Activated CD4-positive, alpha-beta memory T cell treated with anti-CD3 and anti-CD28 coated beads, Interleukin-2, amount 10 ng/mL, durations not matched to agents 7 days and 5 days (primary cell): ENCODE measurements around the gene TCF7L2. TPM values are rescaled to one million over a fixed set of nuclear protein-coding genes. Genes with fewer than 3 reads are reported as not detected.

Experiments
- CTCF ChIA-PET: fragments of 350-600 bp; sonication (Branson Sonifier 250); formaldehyde crosslinking; loops from one replicate; lab custom pipeline; 2021; ENCODE audit warnings: antibody characterized with exemption, inconsistent platforms; lab: Charles Lee
- POLR2A ChIA-PET: fragments of 350-600 bp; sonication (Branson Sonifier 250); formaldehyde crosslinking; loops from one replicate; lab custom pipeline; 2021; ENCODE audit warnings: antibody characterized with exemption; lab: Charles Lee
- DNase-seq: peaks from one replicate; pipeline ENCODE4 v3.0.0-alpha.2; 2020
- H3K27ac Mint-ChIP-seq: one replicate; pipeline ENCODE4 v1.8.0; 2021; ENCODE audit warnings: mild to moderate bottlenecking, mixed read lengths
- H3K27me3 Mint-ChIP-seq: one replicate; pipeline ENCODE4 v1.8.0; 2021; ENCODE audit warnings: mixed read lengths
- H3K36me3 Mint-ChIP-seq: one replicate; pipeline ENCODE4 v1.8.0; 2021; ENCODE audit warnings: low read depth, mixed read lengths
- H3K4me1 Mint-ChIP-seq: one replicate; pipeline ENCODE4 v1.8.0; 2021; ENCODE audit warnings: mixed read lengths
- H3K4me3 Mint-ChIP-seq: one replicate; pipeline ENCODE4 v1.8.0; 2021; ENCODE audit warnings: mild to moderate bottlenecking, mixed read lengths
- H3K9me3 Mint-ChIP-seq: one replicate; pipeline ENCODE4 v1.8.0; 2021; ENCODE audit warnings: mixed read lengths
- total RNA-seq, 2 experiments: library from RNA; stranded (reverse); gene quantifications; one replicate each; pipeline ENCODE4 v1.2.3, GENCODE V29; 2021

The TCF7L2 gene
- total RNA-seq, 2 experiments from 2014 or later: 0.60 to 0.76 TPM

GRCh38 chr10:113028456-113029440 is 78.7 kb downstream of the TCF7L2 start:
- peaks cover 2% of the 10 kb centered on the region for H3K9me3 Mint-ChIP-seq
- no peaks in the 10 kb centered on the region for H3K4me1 Mint-ChIP-seq
- H3K27ac Mint-ChIP-seq: no peak overlapping the region
- H3K27me3 Mint-ChIP-seq: peaks cover 12% of the 10 kb centered on the region
- DNase-seq: no peak
- ChIA-PET CTCF (no interaction called here), POLR2A (no interaction called here)
- no peaks in the 10 kb centered on the region for H3K36me3 Mint-ChIP-seq
- H3K4me3 Mint-ChIP-seq: no peak overlapping the region

GRCh38 chr10:113030453-113030852 is 80.4 kb downstream of the TCF7L2 start:
- POLR2A ChIA-PET: no interaction called here
- H3K27me3 Mint-ChIP-seq: peaks cover 15% of the 10 kb centered on the region
- H3K4me1 Mint-ChIP-seq: no peaks in the 10 kb centered on the region
- no peaks in the 10 kb centered on the region for H3K36me3 Mint-ChIP-seq
- H3K9me3 Mint-ChIP-seq: peaks cover 2% of the 10 kb centered on the region
- DNase-seq: no peak
- no peak overlapping the region for H3K4me3 Mint-ChIP-seq
- CTCF ChIA-PET: no interaction called here
- H3K27ac Mint-ChIP-seq: no peak overlapping the region

GRCh38 chr10:113031147-113031546 is 81.1 kb downstream of the TCF7L2 start:
- H3K4me1 Mint-ChIP-seq: no peaks in the 10 kb centered on the region
- H3K27me3 Mint-ChIP-seq: peaks cover 15% of the 10 kb centered on the region
- no peak overlapping the region for H3K4me3 Mint-ChIP-seq
- ChIA-PET POLR2A (no interaction called here), CTCF (interaction anchor here (0.7 kb wide), 1 partner anchor 666 kb away, joined by 3 read pairs; no protein-coding TSS in a partner anchor)
- H3K27ac Mint-ChIP-seq: no peak overlapping the region
- peaks cover 2% of the 10 kb centered on the region for H3K9me3 Mint-ChIP-seq
- no peaks in the 10 kb centered on the region for H3K36me3 Mint-ChIP-seq
- DNase-seq: no peak

- no peak for DNase-seq
- Mint-ChIP-seq H3K9me3 (peaks cover 2% of the 10 kb centered on the region), H3K36me3 (no peaks in the 10 kb centered on the region), H3K27ac (no peak overlapping the region), H3K4me3 (no peak overlapping the region), H3K27me3 (peaks cover 11% of the 10 kb centered on the region), H3K4me1 (no peaks in the 10 kb centered on the region)
- POLR2A ChIA-PET: no interaction called here
- CTCF ChIA-PET: no interaction called here
Measured at GRCh38 chr10:113033991-113034390, 83.9 kb downstream of the TCF7L2 start.

- no peak for DNase-seq
- Mint-ChIP-seq H3K4me3 (no peak overlapping the region), H3K36me3 (no peaks in the 10 kb centered on the region), H3K27ac (no peak overlapping the region), H3K9me3 (no peaks in the 10 kb centered on the region), H3K27me3 (peaks cover 10% of the 10 kb centered on the region), H3K4me1 (no peaks in the 10 kb centered on the region)
- ChIA-PET CTCF (no interaction called here), POLR2A (no interaction called here)
Measured at GRCh38 chr10:113035732-113036312, 85.8 kb downstream of the TCF7L2 start.

- H3K4me3 Mint-ChIP-seq: no peak overlapping the region
- no peaks in the 10 kb centered on the region for H3K9me3 Mint-ChIP-seq
- no peaks in the 10 kb centered on the region for H3K4me1 Mint-ChIP-seq
- CTCF ChIA-PET: no interaction called here
- no peak overlapping the region for H3K27ac Mint-ChIP-seq
- POLR2A ChIA-PET: no interaction called here
- DNase-seq: no peak
- H3K27me3 Mint-ChIP-seq: peaks cover 10% of the 10 kb centered on the region
- no peaks in the 10 kb centered on the region for H3K36me3 Mint-ChIP-seq
Measured at GRCh38 chr10:113036619-113037018, 86.6 kb downstream of the TCF7L2 start.

GRCh38 chr10:113037218-113037617 is 87.2 kb downstream of the TCF7L2 start:
- no peak for DNase-seq
- POLR2A ChIA-PET: no interaction called here
- H3K4me1 Mint-ChIP-seq: no peaks in the 10 kb centered on the region
- no peak overlapping the region for H3K27ac Mint-ChIP-seq
- H3K27me3 Mint-ChIP-seq: peaks cover 11% of the 10 kb centered on the region
- CTCF ChIA-PET: no interaction called here
- H3K9me3 Mint-ChIP-seq: no peaks in the 10 kb centered on the region
- no peak overlapping the region for H3K4me3 Mint-ChIP-seq
- no peaks in the 10 kb centered on the region for H3K36me3 Mint-ChIP-seq

GRCh38 chr10:113038183-113038582 is 88.1 kb downstream of the TCF7L2 start:
- peaks cover 14% of the 10 kb centered on the region for H3K27me3 Mint-ChIP-seq
- DNase-seq: no peak
- H3K4me3 Mint-ChIP-seq: no peak overlapping the region
- no peaks in the 10 kb centered on the region for H3K36me3 Mint-ChIP-seq
- ChIA-PET POLR2A (no interaction called here), CTCF (no interaction called here)
- H3K27ac Mint-ChIP-seq: no peak overlapping the region
- H3K4me1 Mint-ChIP-seq: no peaks in the 10 kb centered on the region
- no peaks in the 10 kb centered on the region for H3K9me3 Mint-ChIP-seq

GRCh38 chr10:113038985-113039384 is 88.9 kb downstream of the TCF7L2 start:
- no peaks in the 10 kb centered on the region for H3K4me1 Mint-ChIP-seq

GRCh38 chr10:113041324-113041723 is 91.3 kb downstream of the TCF7L2 start:
- Mint-ChIP-seq H3K4me3 (no peak overlapping the region), H3K9me3 (no peaks in the 10 kb centered on the region), H3K36me3 (no peaks in the 10 kb centered on the region), H3K27ac (no peak overlapping the region), H3K4me1 (no peaks in the 10 kb centered on the region), H3K27me3 (peaks cover 11% of the 10 kb centered on the region)
- CTCF ChIA-PET: no interaction called here
- POLR2A ChIA-PET: no interaction called here
- no peak for DNase-seq

More at GRCh38 chr10:113038985-113039384, 88.9 kb downstream of the TCF7L2 start:
- no peak overlapping the region for H3K4me3 Mint-ChIP-seq
- ChIA-PET CTCF (no interaction called here), POLR2A (no interaction called here)
- no peak for DNase-seq
- no peak overlapping the region for H3K27ac Mint-ChIP-seq
- no peaks in the 10 kb centered on the region for H3K9me3 Mint-ChIP-seq
- H3K27me3 Mint-ChIP-seq: peaks cover 14% of the 10 kb centered on the region
- H3K36me3 Mint-ChIP-seq: no peaks in the 10 kb centered on the region

GRCh38 chr10:113041841-113042750 is 92.0 kb downstream of the TCF7L2 start:
- Mint-ChIP-seq H3K4me3 (no peak overlapping the region), H3K9me3 (no peaks in the 10 kb centered on the region), H3K27me3 (peaks cover 11% of the 10 kb centered on the region), H3K4me1 (no peaks in the 10 kb centered on the region), H3K27ac (no peak overlapping the region), H3K36me3 (no peaks in the 10 kb centered on the region)
- ChIA-PET CTCF (no interaction called here), POLR2A (no interaction called here)
- no peak for DNase-seq

- peaks cover 9% of the 10 kb centered on the region for H3K27me3 Mint-ChIP-seq
- H3K4me1 Mint-ChIP-seq: no peaks in the 10 kb centered on the region
- POLR2A ChIA-PET: no interaction called here
- no peak for DNase-seq
- H3K27ac Mint-ChIP-seq: no peak overlapping the region
- no peak overlapping the region for H3K4me3 Mint-ChIP-seq
- CTCF ChIA-PET: no interaction called here
- no peaks in the 10 kb centered on the region for H3K9me3 Mint-ChIP-seq
- H3K36me3 Mint-ChIP-seq: no peaks in the 10 kb centered on the region
Measured at GRCh38 chr10:113042868-113043267, 92.8 kb downstream of the TCF7L2 start.
